Coronary artery (tissue), 2 donors: ENCODE results near the gene C10orf95.

Experiments
- DNase-seq: peaks from one replicate; pipeline ENCODE4 v3.0.0-alpha.2; 2017; ENCODE audit warnings: low spot score
- H3K27ac ChIP-seq, 2 donors: fragments of 200-600 bp; sonication (generic); one replicate each; pipeline ENCODE4 v1.5.1; 2016 to 2019
- H3K4me3 ChIP-seq: fragments of 200-600 bp; sonication (generic); 2 replicates; pipeline ENCODE4 v1.5.1; 2016; ENCODE audit warnings: mild to moderate bottlenecking, moderate library complexity
- TF ChIP-seq, protein P1 (sequence below): fragments of 200-600 bp; sonication (generic); IDR thresholded peaks from one replicate; pipeline ENCODE4 v1.5.1; 2019; ENCODE audit warnings: antibody characterized with exemption

C10orf95 gene

GRCh38 chr10:102465466-102465865, 14.1 kb upstream of the C10orf95 start:
- DNase-seq, result no peak
- no peak overlapping the region for H3K27ac ChIP-seq
- TF ChIP-seq, protein P1, sequence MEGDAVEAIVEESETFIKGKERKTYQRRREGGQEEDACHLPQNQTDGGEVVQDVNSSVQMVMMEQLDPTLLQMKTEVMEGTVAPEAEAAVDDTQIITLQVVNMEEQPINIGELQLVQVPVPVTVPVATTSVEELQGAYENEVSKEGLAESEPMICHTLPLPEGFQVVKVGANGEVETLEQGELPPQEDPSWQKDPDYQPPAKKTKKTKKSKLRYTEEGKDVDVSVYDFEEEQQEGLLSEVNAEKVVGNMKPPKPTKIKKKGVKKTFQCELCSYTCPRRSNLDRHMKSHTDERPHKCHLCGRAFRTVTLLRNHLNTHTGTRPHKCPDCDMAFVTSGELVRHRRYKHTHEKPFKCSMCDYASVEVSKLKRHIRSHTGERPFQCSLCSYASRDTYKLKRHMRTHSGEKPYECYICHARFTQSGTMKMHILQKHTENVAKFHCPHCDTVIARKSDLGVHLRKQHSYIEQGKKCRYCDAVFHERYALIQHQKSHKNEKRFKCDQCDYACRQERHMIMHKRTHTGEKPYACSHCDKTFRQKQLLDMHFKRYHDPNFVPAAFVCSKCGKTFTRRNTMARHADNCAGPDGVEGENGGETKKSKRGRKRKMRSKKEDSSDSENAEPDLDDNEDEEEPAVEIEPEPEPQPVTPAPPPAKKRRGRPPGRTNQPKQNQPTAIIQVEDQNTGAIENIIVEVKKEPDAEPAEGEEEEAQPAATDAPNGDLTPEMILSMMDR, result no peak
- H3K4me3 ChIP-seq, result no peak overlapping the region

GRCh38 chr10:102463983-102464382, 12.6 kb upstream of the C10orf95 start:
- TF ChIP-seq, protein P1, result no peak
- Histone ChIP-seq H3K4me3 (no peak overlapping the region), H3K27ac (no peak overlapping the region)
- DNase-seq, result no peak

DNA sequence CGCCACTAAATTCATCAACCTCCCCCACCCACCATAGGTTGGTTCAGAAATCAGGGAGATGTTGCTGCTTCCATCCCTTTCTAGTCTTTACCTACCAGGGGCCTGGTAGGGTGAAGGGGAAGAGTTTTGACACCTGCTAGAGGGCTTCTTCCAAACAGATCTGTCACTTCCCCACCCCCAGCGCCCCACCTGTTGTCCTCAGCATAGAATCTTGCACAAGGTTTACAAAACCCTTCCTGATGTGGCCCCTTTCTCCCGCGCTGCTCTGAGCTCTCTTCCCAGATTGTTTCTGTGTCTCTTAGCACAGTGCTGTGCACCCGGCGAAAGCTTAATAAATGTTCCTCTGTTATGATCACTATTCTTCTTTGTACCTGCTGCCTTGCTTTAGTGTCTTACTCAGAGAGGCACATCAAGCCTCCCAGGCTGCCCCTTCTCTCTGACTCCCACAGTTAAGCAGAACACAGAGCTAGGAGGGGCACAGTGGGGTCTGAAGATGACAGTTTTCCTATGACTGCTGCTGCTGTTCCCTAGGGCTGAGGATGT, 11.2 kb upstream of the C10orf95 start:
- Histone ChIP-seq H3K4me3 (peak overlapping the region; percentile 48), H3K27ac (no peak overlapping the region)
- TF ChIP-seq, protein P1, result no peak
- DNase-seq, result no peak

- TF ChIP-seq, protein P1, result no peak
- Histone ChIP-seq H3K4me3 (peak overlapping the region; percentile 79), H3K27ac (no peak overlapping the region)
- no peak for DNase-seq
These were observed 10.1 kb upstream of the C10orf95 start for GRCh38 chr10:102461187-102462054.

- Histone ChIP-seq H3K4me3 (peak overlapping the region; percentile 79), H3K27ac (no peak overlapping the region)
- no peak for DNase-seq
- TF ChIP-seq, protein P1, result no peak
These were observed 9.5 kb upstream of the C10orf95 start for GRCh38 chr10:102460836-102461186.

DNA sequence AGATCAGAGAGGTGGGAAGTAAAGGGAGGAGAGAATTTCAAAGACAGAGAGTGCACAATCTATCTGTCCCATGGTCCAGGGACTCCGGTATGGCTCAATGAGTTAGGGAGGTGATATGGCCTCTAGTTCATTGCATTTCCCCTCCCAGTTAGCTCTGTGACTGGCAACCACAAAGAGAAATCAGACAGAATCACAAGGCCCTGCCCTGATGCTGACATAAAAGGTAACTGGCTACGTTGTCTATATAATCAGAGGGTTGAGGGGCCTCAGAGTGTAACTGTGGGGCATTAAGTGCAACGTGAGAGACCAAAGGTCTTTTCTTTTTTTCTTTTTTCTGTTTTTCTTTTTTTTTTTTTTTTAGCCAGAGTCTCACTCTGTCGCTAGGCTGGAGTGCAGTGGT, 7.3 kb upstream of the C10orf95 start:
- Histone ChIP-seq H3K27ac (no peak overlapping the region), H3K4me3 (no peak overlapping the region)
- TF ChIP-seq, protein P1, result no peak
- DNase-seq, result no peak
